GM04503 (cell line): ENCODE measurements around the gene VPS18.

Experiments
- DNase-seq: peaks from one replicate; pipeline ENCODE4 v3.0.0-alpha.2; 2012; ENCODE audit warnings: low read depth

VPS18 gene

DNA sequence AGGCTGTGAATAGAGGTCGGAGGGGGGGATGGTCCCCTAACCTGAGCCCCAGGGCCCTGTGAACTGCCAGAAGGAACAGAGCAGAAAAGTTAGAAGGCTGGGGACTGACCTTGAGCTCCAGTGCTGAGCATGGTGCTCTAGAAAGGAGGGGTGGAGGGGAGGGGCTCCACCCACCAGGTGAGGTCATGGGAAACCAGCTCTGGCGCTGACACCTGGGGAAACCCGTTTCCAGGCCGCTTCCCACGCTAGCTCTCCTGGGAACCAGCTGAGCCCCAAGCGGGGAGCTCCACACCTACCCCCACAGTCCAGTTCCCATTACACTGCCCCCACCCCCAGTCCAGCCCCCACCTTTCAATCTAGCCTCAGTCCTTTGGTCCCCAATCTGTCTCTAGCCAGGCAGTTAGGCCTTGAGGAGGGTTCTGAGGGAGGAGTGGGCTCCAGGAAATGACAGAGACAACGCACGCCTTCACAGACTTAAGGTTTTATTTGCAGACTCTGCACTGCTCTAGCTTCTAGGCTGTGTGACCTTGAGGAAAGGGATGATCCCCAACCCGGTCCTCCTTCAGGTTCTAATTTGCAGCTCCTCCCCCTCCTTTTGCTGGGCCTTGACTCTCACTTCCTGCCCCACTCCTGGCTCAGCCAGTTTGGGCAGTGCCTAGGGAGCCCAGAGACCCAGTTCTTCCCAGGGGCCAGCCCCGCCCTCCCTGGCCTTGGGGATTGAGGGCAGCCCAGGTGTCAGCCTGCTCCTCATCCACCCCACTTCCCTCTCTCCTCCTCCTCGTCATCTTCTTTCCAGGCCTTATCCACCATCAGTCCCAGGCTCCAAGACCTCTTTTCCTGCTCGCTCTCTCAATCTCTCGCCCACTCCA is 22.3 kb upstream of the VPS18 start:
- DNase-seq = no peak

DNA sequence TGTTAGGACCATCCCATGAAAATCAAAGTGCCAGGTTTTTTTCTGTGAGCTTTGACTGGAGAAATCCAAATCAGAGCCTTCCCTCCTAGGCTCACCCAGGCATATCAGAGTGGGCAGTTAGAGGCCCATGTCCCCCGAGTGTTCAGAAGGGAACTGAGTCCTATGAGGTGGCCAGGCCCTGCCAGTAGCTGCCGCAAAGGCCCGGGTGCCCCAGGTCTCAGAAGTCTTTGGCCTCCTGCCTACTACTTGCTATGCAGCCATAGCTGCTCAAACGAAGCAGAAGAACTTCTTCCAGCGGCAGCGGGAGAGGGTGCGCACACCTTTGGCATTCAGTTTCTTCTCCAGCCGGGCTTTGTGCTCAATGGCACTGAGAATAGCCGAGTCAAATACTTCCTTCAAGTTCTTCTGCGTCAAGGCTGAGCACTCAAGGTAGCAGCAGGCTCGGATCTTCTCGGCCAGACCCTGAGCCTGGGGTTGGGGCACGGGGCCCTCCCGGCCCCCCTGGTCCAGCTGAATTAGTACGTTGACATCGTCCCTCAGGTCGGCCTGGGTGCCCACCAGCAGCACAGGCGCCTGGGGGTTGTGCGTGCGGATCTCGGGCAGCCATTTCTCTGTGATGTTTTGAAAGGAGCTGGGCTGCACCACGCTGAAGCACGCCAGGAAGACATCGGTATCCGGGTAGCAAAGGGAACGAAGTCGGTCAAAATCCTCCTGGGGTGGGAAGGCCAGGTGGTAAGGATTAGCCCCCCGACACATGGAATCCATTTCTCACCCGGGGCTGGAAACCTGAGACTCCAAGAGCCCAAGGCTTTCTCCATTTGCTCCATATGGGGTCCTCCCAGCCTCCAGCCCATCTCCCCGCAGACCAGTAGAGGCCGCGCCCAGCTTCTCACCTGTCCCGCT is 21.2 kb upstream of the VPS18 start:
- no peak for DNase-seq

DNA sequence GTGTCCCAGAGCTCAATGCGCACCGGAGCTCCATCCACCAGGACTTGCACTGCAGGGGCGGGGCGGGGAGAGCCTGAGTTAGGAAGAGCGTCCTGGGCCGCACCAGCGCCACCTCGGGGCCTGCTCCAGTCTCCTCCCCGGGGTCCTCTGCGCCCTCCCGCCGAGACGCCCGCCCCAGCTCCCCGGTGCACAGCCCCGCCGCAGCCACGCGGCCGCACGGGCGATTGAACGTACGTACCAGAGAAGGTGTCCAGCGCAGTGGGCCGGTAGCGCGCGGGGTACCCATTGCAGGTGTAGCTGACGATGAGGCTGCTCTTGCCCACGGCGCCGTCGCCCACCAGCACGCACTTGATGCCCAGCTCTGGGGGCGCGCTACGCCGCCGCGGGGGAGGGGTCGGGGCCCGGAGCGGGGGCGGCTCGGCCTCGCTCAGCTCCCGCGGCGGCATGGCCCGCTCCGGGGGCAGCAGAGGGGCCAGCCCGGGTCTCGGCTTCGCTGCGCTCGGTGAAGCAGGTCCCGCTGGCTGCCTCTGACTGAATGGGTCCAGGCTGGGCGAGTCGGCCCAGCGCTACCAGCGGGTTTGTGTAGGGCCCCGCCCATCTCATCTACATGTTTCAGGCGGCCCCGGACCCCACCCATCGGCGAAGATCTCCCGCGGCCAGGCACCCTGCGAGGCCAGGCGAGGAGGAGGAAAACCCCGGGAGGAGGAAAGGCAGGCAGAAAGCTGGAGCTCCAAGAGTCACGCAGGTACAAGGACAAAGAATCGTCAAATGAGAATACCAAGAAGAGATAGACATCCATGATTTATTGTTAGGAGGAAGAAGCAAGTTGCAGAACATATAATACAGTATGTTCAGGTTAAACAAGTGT is 20.3 kb upstream of the VPS18 start, which contains the start of gene RHOV:
Gene RHOV (minus strand): TSS at position 541 of the 868 bp plus-strand sequence. CDS start 95 bp downstream, at position 446.
- no peak for DNase-seq

DNA sequence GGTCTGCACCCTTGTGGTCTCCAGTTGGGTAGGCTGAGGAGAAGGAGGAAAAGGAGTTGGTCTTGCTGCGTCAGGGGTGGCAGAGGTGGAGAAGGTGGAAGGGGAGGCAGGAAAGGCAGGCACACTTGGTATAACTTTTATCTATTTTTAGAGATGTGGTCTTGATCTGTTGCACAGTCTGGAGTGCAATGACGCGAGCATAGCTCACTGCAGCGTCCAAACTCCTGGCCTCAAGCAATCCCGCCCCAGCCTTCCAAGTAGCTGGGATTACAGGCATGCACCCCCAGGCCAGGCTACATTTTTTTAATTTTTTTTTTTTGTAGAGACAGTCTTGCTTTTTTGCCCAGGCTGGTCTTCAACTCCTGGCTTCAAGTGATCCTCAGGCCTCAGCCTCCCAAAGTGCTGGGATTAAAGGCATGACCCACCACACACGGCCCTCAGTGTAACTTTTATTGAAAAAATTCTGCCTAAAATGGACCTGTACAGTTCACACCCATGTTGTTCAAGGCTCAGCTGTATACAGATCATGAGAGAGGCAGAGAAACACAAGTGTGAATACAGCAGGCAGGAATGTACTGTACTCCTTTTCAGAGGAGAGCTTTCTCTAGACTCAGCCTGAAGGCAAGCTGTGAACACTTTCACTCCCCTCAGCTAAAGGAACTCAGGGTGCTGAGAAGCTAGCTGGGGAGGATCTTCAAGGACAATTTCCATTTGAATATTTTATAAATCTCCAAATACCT is 18.1 kb upstream of the VPS18 start:
- no peak for DNase-seq

DNA sequence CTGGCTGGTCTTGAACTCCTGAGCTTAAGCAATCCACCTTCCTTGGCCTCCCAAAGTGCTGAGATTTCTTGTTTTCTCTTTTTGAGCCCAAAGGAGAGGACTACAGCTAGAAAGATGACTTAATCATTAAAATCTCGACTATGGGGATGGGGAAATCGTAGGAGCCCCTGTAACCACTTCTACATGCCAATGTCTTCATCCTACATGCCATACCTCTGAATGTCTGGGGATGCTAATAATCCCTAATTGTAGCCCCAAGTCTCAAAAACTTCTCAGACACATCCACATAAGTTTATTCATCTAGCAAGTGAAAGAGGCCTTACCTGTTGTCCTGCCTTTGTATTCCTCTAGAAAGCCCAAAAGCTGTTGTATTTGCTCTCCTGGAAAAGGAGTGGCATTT is 16.6 kb upstream of the VPS18 start:
- no peak for DNase-seq

DNA sequence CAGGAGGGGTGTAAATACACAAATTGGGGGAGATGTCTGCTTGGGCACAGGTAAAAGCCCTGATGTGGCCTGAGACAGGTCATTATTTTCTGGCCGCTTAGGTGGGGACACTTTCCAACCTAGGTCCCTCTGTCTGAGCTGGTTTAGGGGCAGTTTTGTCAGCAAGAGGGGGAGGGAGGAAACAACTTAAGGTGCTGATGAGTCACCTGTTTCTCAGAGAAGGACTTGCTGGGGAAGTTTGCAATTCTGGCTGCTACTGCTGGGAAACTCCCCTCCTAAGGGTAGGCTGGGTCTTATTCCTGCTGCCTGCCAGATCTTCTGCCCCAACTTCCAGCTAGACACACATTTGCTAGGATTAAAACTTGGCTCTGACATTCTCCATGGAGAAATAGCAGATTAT is 15.5 kb upstream of the VPS18 start:
- no peak for DNase-seq

DNA sequence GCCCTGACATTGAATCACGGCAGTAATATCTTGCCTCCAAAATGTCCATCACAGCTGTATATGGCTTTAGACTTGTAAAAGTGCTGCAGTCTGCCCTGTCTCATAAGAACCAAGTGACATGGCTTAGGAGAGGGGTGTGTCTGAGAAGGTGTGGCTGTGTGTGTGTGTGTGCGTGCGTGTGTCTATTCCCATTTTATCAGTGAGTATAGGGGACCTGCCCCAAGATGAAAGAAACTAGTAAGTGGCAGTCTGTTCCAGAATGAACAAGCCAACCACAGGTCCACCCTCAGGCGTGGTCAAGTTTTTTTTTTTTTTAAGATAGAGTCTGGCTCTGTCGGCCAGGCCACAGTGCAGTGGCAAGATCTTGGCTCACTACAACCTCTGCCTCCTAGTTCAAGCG is 14.6 kb upstream of the VPS18 start:
- DNase-seq = no peak

DNA sequence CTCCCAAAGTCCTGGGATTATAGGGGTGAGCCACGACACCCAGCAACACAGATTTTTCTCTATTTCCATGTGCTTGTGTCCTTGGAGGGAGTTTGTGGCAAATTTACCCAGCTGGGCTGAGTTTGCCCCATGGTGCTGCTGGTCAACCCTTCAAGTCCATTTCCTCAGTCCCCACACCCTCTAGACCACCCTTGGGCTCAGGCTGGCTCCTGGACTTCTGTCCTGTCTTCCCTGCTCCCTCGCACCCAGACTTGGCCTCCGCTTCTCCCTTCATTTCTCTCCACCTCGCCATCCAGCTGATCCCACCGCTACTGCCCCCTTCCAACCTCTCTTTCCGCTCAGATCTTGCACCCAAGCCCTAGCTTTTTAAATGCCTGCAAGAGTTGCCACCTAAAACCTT is 12.9 kb upstream of the VPS18 start:
- no peak for DNase-seq

DNA sequence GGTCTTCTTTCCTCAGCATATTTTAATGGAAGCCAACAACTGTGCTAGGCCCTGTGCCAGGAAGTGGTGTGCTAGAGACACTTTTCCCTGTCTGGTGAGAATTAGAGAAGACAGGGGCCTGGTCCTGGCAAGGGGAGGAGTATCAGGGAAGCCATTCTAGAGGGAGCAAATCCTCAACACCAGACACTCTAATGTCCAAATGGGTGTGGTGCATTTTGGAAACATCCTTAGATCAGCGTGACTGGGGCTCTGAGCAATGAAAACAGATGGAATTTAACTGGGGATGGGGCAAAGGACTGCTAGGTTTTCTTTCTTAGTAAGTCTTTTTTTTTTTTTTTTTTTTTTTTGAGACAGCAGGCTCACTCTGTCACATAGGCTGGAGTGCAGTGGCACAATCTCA is 7.7 kb upstream of the VPS18 start:
- DNase-seq = no peak

DNA sequence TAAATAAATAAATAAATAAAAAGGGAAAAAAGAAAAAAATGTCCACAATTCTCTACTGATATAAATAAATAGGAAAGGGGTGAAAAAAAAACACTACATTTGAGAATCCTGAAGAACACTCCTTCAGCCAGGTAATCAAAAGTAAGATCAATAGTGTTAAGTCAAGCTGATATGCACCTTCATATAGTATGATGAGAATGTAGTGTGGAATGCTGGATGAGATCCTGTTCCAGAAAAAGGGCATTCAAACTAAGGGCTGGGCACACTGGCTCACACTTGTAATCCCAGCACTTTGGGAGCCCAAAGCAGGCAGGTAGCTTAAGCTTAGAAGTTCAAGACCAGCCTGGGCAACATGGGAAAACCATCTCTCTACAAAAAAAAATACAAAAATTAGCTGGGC is 5.1 kb upstream of the VPS18 start:
- no peak for DNase-seq

DNA sequence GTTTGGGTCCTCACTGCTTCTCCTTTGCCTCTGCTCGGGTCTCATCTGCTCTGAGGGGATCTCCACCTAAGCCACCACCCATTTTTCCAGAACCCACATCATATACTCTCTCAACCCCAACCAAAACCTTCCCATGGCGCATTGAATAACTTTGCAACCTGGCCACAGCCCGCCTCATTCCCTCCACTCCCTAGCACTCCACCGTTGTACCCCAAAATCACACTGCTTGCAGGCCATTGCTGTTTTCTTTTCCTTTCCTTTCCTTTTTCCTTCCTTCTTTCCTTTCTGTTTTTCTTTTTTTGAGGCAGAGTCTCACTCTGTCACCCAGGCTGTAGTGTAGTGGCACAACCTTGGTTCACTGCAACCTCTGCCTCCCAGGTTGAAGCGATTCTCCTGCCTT is 3.1 kb upstream of the VPS18 start:
- no peak for DNase-seq

DNA sequence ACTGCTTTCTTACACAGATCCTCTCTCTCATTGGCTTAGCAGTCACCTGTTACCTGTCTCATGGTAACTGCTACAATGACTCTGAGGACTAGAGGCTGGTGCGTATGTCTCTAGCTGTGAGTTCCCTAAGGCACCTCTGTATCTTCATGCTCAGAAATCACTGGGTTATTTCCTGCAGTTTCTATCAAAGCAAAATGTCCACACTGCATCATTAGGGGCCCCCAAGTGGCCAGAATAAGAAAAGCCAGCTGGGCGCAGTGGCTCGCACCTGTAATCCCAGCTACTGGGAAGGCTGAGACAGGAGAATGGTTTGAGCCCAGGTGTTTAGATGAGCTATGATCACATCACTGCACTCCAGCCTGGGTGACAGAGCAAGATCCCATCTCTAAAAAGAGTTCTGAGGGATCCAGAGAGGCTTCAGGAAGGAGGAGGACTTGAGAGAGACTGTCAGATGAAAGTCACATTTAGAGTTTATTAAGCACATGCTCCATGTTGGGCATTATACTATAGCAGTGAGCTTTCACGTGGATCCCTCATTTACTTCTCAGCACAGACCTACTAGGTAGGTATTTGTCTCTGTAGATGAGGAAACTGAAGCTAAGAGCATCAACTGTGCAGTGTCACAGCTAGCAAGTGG is 2.3 kb upstream of the VPS18 start:
- no peak for DNase-seq

DNA sequence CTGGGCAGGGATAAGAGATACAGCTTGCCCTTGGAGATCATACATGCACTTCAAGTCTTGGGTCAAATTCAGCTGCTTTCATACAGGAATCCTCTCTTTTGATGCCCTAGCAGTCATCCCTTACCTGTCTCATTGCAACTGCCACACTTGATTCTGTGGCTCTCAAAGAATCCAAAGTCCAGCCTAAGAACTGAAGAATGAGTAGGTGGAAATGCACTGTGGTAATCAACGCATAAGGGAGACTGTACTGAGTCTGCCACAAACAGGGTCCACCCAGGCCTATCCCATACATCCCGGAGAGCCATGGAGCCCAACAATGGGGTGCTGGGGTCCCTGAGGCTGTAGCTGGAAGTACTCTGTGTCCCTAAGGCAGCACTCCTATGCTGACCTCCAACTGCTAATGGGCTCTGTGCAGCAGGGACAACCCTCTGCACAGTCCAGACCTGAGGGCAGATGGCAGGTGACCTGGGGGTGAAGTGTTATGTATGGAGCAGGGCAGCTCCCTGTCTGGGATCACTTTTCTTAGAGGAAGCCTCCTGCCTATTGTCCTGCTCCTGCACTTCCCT is 1.7 kb upstream of the VPS18 start:
- DNase-seq = no peak

DNA sequence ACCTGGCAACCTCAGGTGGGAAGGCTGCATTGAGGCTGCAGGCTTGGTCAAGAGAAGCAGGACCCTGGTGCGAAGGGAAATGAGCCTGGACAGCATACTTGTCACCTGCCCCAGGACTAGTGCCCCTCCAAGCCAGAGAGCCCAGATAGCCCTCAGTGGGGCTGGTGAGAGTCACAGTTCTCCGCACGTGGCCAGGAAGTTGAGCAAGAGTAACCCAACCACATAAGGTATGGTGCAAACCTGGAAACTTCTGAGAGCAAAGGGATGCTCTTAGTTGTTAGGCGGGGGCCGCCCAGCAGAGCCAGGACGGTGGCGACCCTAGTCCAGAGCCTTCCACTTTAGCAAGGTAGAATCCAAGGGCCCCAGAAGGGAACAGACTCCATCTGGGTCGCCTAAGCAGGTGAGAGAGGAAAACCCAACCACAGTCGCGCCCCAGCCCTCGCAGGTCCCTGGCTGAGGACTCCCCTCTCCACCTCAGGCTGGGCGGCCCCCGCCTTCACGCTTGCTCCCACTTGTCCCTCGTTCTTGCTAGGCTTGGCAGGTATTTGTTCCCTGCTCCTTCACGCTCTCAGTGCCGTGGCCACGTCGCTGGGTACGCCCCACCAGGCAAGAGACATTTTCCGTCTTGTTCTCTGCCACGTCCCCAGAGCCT is 1.1 kb upstream of the VPS18 start:
- DNase-seq = no peak

DNA sequence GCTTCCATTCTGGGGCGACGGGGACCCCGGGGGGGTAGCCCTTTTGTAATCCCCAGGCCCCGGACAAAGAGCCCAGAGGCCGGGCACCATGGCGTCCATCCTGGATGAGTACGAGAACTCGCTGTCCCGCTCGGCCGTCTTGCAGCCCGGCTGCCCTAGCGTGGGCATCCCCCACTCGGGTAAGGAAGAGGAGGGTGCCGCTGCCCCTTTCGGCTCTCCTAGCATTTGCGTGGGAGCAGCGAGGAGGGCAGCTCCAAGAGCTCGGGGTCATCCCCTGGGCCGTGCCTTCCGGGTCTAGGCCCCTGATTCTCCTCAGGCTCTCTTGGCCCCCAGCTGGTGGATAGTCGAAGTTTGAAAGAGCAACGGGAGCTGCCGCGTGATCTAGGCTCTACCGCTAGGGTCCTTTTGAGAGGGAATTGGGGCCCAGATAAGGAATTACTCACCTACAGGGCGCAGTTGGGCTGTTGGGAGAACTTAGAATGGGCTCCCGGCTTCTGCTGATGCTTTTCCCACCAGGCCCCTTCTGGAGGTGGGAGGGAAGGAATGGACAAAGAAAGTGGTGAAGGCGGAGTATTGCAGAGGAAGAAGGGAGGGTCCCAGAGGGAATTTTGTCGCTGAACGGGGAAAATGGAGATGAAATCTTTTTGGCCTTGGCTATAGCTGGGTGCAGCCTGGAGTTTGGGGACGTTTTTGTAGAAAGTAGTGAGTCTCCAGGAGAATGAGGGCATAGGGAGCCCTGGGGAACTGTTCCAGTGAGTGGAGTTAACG is 615 bp downstream of the VPS18 start:
- peak; percentile 43 for DNase-seq

DNA sequence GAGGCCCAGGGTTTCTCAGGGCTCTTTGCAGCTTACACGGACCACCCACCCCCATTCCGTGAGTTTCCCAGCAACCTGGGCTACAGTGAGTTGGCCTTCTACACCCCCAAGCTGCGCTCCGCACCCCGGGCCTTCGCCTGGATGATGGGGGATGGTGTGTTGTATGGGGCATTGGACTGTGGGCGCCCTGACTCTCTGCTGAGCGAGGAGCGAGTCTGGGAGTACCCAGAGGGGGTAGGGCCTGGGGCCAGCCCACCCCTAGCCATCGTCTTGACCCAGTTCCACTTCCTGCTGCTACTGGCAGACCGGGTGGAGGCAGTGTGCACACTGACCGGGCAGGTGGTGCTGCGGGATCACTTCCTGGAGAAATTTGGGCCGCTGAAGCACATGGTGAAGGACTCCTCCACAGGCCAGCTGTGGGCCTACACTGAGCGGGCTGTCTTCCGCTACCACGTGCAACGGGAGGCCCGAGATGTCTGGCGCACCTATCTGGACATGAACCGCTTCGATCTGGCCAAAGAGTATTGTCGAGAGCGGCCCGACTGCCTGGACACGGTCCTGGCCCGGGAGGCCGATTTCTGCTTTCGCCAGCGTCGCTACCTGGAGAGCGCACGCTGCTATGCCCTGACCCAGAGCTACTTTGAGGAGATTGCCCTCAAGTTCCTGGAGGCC is 5.4 kb downstream of the VPS18 start:
- no peak for DNase-seq

DNA sequence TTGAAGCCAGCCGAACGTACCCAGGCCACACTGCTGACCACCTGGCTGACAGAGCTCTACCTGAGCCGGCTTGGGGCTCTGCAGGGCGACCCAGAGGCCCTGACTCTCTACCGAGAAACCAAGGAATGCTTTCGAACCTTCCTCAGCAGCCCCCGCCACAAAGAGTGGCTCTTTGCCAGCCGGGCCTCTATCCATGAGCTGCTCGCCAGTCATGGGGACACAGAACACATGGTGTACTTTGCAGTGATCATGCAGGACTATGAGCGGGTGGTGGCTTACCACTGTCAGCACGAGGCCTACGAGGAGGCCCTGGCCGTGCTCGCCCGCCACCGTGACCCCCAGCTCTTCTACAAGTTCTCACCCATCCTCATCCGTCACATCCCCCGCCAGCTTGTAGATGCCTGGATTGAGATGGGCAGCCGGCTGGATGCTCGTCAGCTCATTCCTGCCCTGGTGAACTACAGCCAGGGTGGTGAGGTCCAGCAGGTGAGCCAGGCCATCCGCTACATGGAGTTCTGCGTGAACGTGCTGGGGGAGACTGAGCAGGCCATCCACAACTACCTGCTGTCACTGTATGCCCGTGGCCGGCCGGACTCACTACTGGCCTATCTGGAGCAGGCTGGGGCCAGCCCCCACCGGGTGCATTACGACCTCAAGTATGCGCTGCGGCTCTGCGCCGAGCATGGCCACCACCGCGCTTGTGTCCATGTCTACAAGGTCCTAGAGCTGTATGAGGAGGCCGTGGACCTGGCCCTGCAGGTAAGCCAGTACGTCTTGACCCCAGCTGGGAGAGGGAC is 6.2 kb downstream of the VPS18 start:
- DNase-seq = no peak

DNA sequence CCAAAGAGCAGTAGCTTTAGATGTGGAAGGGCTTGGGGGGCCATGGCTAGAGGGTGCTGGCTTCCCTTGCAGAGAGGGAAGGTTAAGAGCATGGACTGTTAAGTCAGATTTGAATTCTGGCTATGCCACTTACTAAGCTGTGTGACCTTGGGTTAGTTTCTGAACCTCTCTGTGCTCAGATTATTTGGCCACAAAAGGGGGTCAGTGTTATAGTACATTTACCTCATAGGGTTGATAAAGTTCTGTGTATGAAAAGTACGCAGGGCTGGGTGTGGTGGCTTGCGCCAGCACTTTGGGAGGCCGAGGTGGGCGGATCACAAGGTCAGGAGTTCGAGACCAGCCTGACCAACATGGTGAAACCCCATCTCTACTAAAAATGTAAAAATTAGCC is 6.8 kb downstream of the VPS18 start:
- DNase-seq = no peak
